HEK293 (cell line): ENCODE measurements around the gene COX7B2.

ENCODE experiments used
- CTCF ChIA-PET: fragments of 350-600 bp; formaldehyde crosslinking; extraction: SDS; loops from one replicate; lab custom pipeline; 2021; ENCODE audit warnings: antibody characterized with exemption; lab: Yijun Ruan, JAX
- POLR2A ChIA-PET: fragments of 300-600 bp; formaldehyde crosslinking; extraction: SDS; loops from one replicate; lab custom pipeline; 2020; ENCODE audit warnings: antibody characterized with exemption, inconsistent platforms; lab: Yijun Ruan, JAX
- H3K27ac ChIP-seq: fragments of 200-500 bp; sonication (Bioruptor generic); 2 replicates; pipeline ENCODE4 v1.5.1; 2014; ENCODE audit warnings: low read depth, low read length, control low read depth, inconsistent platforms; ENCODE audit errors: extremely low read depth
- H3K36me3 ChIP-seq, 2 experiments: fragments of 200-500 bp in 1 of 2; sonication (Bioruptor generic) in 1 of 2; 1 replicate in 1 of 2; 2 replicates in 1 of 2; pipeline ENCODE4 v1.5.1; 2014 to 2017; ENCODE audit warnings: inconsistent platforms in 2 of 2, low read length in 2 of 2; ENCODE audit not compliant: control insufficient read depth in 2 of 2, insufficient read depth in 1 of 2
- H3K4me1 ChIP-seq: fragments of 200-500 bp; sonication (Bioruptor generic); 2 replicates; pipeline ENCODE4 v1.5.1; 2014; ENCODE audit warnings: mild to moderate bottlenecking, low read length, inconsistent platforms; ENCODE audit not compliant: control insufficient read depth, insufficient read depth
- H3K4me3 ChIP-seq: 2 replicates; pipeline ENCODE4 v1.5.1; 2011; ENCODE audit warnings: low read depth, mild to moderate bottlenecking, control low read depth, low read length, moderate library complexity
- H3K9me3 ChIP-seq: fragments of 200-500 bp; sonication (Bioruptor generic); 2 replicates; pipeline ENCODE4 v1.5.1; 2014; ENCODE audit warnings: low read depth, low read length, inconsistent platforms; ENCODE audit not compliant: control insufficient read depth, insufficient read depth
- KLF16 ChIP-seq: fragments of 450-650 bp; formaldehyde crosslinking; IDR thresholded peaks from 2 replicates; pipeline ENCODE4 v1.5.1; 2017; ENCODE audit warnings: missing biosample characterization, missing genetic modification characterization
- KLF8 ChIP-seq: fragments of 450-650 bp; formaldehyde crosslinking; IDR thresholded peaks from 2 replicates; pipeline ENCODE4 v1.5.1; 2016; ENCODE audit warnings: missing biosample characterization, missing genetic modification characterization
- SCRT2 ChIP-seq: fragments of 450-650 bp; formaldehyde crosslinking; IDR thresholded peaks from 2 replicates; pipeline ENCODE4 v1.5.1; 2016; ENCODE audit warnings: missing biosample characterization, missing genetic modification characterization
- YY2 ChIP-seq: fragments of 450-650 bp; formaldehyde crosslinking; IDR thresholded peaks from 2 replicates; pipeline ENCODE4 v1.5.1; 2016; ENCODE audit warnings: missing biosample characterization, missing genetic modification characterization
- ZBTB1 ChIP-seq: fragments of 450-650 bp; formaldehyde crosslinking; IDR thresholded peaks from 2 replicates; pipeline ENCODE4 v1.5.1; 2016; ENCODE audit warnings: missing biosample characterization, missing genetic modification characterization
- ZFP69B ChIP-seq: fragments of 450-650 bp; formaldehyde crosslinking; IDR thresholded peaks from 2 replicates; pipeline ENCODE4 v1.5.1; 2016; ENCODE audit warnings: missing biosample characterization, missing genetic modification characterization
- ZNF10 ChIP-seq: fragments of 450-650 bp; formaldehyde crosslinking; IDR thresholded peaks from 2 replicates; pipeline ENCODE4 v1.5.1; 2017; ENCODE audit warnings: missing biosample characterization, missing genetic modification characterization
- ZNF112 ChIP-seq: fragments of 450-650 bp; formaldehyde crosslinking; IDR thresholded peaks from 2 replicates; pipeline ENCODE4 v1.5.0; 2017; ENCODE audit warnings: missing biosample characterization, missing genetic modification characterization
- ZNF121 ChIP-seq: fragments of 450-650 bp; formaldehyde crosslinking; IDR thresholded peaks from 2 replicates; pipeline ENCODE4 v1.5.1; 2016; ENCODE audit warnings: missing biosample characterization, missing genetic modification characterization
- ZNF132 ChIP-seq: fragments of 450-650 bp; formaldehyde crosslinking; IDR thresholded peaks from 2 replicates; pipeline ENCODE4 v1.5.1; 2017; ENCODE audit warnings: missing biosample characterization, missing genetic modification characterization, borderline replicate concordance
- ZNF184 ChIP-seq: fragments of 450-650 bp; IDR thresholded peaks from 2 replicates; pipeline ENCODE4 v1.5.1; 2018; ENCODE audit warnings: missing biosample characterization, mild to moderate bottlenecking, missing genetic modification characterization
- ZNF214 ChIP-seq: fragments of 450-650 bp; formaldehyde crosslinking; IDR thresholded peaks from 2 replicates; pipeline ENCODE4 v1.5.1; 2017; ENCODE audit warnings: missing biosample characterization, mild to moderate bottlenecking, missing genetic modification characterization, borderline replicate concordance
- ZNF302 ChIP-seq: fragments of 450-650 bp; formaldehyde crosslinking; IDR thresholded peaks from 2 replicates; pipeline ENCODE4 v1.5.1; 2016; ENCODE audit warnings: missing biosample characterization, missing genetic modification characterization, low read depth
- ZNF311 ChIP-seq: fragments of 450-650 bp; formaldehyde crosslinking; IDR thresholded peaks from 2 replicates; pipeline ENCODE4 v1.5.1; 2017; ENCODE audit warnings: missing biosample characterization, missing genetic modification characterization, borderline replicate concordance
- ZNF560 ChIP-seq: fragments of 450-650 bp; formaldehyde crosslinking; IDR thresholded peaks from 2 replicates; pipeline ENCODE4 v1.5.1; 2017; ENCODE audit warnings: missing biosample characterization, missing genetic modification characterization, borderline replicate concordance
- ZNF600 ChIP-seq: fragments of 450-650 bp; formaldehyde crosslinking; IDR thresholded peaks from 2 replicates; pipeline ENCODE4 v1.5.1; 2016; ENCODE audit warnings: missing biosample characterization, missing genetic modification characterization
- ZNF629 ChIP-seq: fragments of 450-650 bp; formaldehyde crosslinking; IDR thresholded peaks from 2 replicates; pipeline ENCODE4 v1.5.1; 2017; ENCODE audit warnings: missing biosample characterization, missing genetic modification characterization
- ZNF701 ChIP-seq: fragments of 450-650 bp; formaldehyde crosslinking; IDR thresholded peaks from 2 replicates; pipeline ENCODE4 v1.5.1; 2016; ENCODE audit warnings: missing biosample characterization, missing genetic modification characterization
- ZNF768 ChIP-seq: fragments of 450-650 bp; formaldehyde crosslinking; IDR thresholded peaks from 2 replicates; pipeline ENCODE4 v1.5.1; 2018; ENCODE audit warnings: missing biosample characterization, mild to moderate bottlenecking, missing genetic modification characterization
- TF ChIP-seq, protein P1 (sequence below): fragments of 450-650 bp; formaldehyde crosslinking; IDR thresholded peaks from 2 replicates; pipeline ENCODE4 v1.5.1; 2016; ENCODE audit warnings: missing biosample characterization, missing genetic modification characterization
- TF ChIP-seq, protein P2 (sequence below): IDR thresholded peaks from 2 replicates; pipeline ENCODE4 v1.6.1; 2011; ENCODE audit warnings: mild to moderate bottlenecking, low read depth, low read length, borderline replicate concordance
- TF ChIP-seq, protein P3 (sequence below): fragments of 450-650 bp; formaldehyde crosslinking; IDR thresholded peaks from 2 replicates; pipeline ENCODE4 v1.5.1; 2017; ENCODE audit warnings: missing biosample characterization, mild to moderate bottlenecking, missing genetic modification characterization, moderate library complexity
- TF ChIP-seq, protein P4 (sequence below): fragments of 450-650 bp; formaldehyde crosslinking; IDR thresholded peaks from 2 replicates; pipeline ENCODE4 v1.5.1; 2017; ENCODE audit warnings: missing biosample characterization, missing genetic modification characterization

COX7B2 gene

DNA sequence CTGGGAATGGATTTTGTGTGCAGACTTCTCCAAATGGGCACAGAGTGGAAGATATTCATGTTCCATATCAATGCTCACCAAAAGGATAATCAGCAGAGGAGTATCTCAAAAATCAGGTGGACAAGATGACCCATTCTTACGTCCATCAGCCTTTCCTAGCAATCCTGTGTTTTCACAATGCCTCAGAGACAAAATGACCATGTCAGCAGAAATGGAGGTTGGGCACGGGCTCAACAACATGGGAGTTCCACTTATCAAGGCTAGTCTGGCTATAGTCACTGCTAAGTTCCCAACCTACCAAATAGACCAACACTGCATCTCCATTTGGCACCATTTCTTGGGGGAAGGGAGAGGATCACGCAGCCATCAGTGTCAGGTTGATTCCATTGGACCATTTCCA is 179.0 kb downstream of the COX7B2 start:
- Histone ChIP-seq H3K9me3 (no peaks in the 10 kb centered on the region), H3K4me1 (no peaks in the 10 kb centered on the region), H3K4me3 (no peak overlapping the region), H3K27ac (no peak overlapping the region), H3K36me3 (no peaks in the 10 kb centered on the region)
- ChIA-PET CTCF (no interaction called here), POLR2A (no interaction called here)
- TF ChIP-seq ZNF302 = no peak

DNA sequence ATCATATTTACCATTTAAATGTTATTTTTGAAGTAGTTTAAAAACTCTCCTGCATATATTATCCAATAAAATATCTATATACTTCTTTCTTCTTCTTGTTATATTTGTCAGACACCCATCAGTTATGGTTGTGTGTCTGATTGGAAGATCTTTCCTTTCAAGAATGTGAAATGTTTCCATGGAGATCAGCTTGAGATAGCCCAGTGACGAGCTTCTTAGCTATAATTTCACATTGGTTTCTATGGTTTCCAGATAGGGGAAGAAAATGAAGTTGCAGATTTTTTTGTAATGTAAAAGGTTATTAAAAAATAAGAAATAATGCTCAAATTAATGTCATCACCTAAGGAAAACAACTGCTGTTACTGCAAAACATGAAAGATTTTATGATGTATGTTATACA is 189.0 kb downstream of the COX7B2 start:
- no peaks in the 10 kb centered on the region for H3K9me3 ChIP-seq
- TF ChIP-seq YY2 (tag by site-specific recombination) = no peak
- no peak for TF ChIP-seq ZNF629 (tag by site-specific recombination)
- no peak for TF ChIP-seq ZNF701
- no peak for TF ChIP-seq ZNF112
- TF ChIP-seq ZNF132 (tag by site-specific recombination) = no peak
- no peak for TF ChIP-seq ZNF600 (tag by site-specific recombination)
- TF ChIP-seq, all 188 proteins: peak for 0
- Histone ChIP-seq H3K27ac (no peak overlapping the region), H3K4me1 (no peaks in the 10 kb centered on the region), H3K36me3 (no peaks in the 10 kb centered on the region), H3K4me3 (no peak overlapping the region)
- CTCF ChIA-PET = no interaction called here
- POLR2A ChIA-PET = no interaction called here

DNA sequence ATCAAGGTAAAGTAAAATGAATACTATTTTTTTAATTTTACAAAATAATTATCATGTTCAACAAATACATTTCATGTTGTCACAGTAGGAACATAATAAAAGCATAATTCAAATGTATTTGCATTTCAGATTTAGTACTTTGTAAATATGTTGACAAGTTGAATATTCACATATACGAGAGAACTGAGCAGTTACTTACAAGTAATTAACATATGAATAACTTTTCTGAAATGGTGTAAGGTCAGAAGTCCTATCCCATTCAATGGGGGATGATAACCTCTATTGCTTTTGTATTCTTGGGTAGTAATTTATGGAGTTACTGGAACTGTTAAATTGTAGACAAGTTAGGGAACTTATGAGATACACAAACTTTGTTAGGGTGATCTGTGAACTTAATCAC is 191.1 kb downstream of the COX7B2 start:
- Histone ChIP-seq H3K36me3 (no peaks in the 10 kb centered on the region), H3K4me3 (no peak overlapping the region), H3K27ac (no peak overlapping the region), H3K9me3 (no peaks in the 10 kb centered on the region), H3K4me1 (no peaks in the 10 kb centered on the region)
- TF ChIP-seq ZNF121 (no peak), ZNF10 (tag by site-specific recombination) (no peak), KLF16 (tag by site-specific recombination) (no peak), ZBTB1 (tag by site-specific recombination) (no peak), ZNF214 (tag by site-specific recombination) (no peak), ZNF560 (no peak), ZNF112 (no peak), SCRT2 (tag by site-specific recombination) (no peak), ZNF768 (tag by site-specific recombination) (no peak), ZNF184 (no peak), ZNF311 (no peak), ZFP69B (tag by site-specific recombination) (no peak), KLF8 (tag by site-specific recombination) (no peak)
- TF ChIP-seq, protein P1, sequence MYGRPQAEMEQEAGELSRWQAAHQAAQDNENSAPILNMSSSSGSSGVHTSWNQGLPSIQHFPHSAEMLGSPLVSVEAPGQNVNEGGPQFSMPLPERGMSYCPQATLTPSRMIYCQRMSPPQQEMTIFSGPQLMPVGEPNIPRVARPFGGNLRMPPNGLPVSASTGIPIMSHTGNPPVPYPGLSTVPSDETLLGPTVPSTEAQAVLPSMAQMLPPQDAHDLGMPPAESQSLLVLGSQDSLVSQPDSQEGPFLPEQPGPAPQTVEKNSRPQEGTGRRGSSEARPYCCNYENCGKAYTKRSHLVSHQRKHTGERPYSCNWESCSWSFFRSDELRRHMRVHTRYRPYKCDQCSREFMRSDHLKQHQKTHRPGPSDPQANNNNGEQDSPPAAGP = no peak
- TF ChIP-seq, protein P2, sequence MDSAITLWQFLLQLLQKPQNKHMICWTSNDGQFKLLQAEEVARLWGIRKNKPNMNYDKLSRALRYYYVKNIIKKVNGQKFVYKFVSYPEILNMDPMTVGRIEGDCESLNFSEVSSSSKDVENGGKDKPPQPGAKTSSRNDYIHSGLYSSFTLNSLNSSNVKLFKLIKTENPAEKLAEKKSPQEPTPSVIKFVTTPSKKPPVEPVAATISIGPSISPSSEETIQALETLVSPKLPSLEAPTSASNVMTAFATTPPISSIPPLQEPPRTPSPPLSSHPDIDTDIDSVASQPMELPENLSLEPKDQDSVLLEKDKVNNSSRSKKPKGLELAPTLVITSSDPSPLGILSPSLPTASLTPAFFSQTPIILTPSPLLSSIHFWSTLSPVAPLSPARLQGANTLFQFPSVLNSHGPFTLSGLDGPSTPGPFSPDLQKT = no peak
- TF ChIP-seq, protein P3, sequence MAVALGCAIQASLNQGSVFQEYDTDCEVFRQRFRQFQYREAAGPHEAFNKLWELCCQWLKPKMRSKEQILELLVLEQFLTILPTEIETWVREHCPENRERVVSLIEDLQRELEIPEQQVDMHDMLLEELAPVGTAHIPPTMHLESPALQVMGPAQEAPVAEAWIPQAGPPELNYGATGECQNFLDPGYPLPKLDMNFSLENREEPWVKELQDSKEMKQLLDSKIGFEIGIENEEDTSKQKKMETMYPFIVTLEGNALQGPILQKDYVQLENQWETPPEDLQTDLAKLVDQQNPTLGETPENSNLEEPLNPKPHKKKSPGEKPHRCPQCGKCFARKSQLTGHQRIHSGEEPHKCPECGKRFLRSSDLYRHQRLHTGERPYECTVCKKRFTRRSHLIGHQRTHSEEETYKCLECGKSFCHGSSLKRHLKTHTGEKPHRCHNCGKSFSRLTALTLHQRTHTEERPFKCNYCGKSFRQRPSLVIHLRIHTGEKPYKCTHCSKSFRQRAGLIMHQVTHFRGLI (tag by site-specific recombination) = no peak
- TF ChIP-seq, protein P4, sequence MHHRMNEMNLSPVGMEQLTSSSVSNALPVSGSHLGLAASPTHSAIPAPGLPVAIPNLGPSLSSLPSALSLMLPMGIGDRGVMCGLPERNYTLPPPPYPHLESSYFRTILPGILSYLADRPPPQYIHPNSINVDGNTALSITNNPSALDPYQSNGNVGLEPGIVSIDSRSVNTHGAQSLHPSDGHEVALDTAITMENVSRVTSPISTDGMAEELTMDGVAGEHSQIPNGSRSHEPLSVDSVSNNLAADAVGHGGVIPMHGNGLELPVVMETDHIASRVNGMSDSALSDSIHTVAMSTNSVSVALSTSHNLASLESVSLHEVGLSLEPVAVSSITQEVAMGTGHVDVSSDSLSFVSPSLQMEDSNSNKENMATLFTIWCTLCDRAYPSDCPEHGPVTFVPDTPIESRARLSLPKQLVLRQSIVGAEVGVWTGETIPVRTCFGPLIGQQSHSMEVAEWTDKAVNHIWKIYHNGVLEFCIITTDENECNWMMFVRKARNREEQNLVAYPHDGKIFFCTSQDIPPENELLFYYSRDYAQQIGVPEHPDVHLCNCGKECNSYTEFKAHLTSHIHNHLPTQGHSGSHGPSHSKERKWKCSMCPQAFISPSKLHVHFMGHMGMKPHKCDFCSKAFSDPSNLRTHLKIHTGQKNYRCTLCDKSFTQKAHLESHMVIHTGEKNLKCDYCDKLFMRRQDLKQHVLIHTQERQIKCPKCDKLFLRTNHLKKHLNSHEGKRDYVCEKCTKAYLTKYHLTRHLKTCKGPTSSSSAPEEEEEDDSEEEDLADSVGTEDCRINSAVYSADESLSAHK = no peak
- ChIA-PET CTCF (no interaction called here), POLR2A (no interaction called here)
